K562 (cell line): ENCODE results near the gene VAC14. TPM values are rescaled to one million over a fixed set of nuclear protein-coding genes. Genes with fewer than 3 reads are reported as not detected.

Experiments used
- CHCHD3 ChIP-seq: fragments of 250-450 bp; sonication (Bioruptor Pico); IDR thresholded peaks from 2 replicates; pipeline ENCODE4 v2.1.2; 2022; ENCODE audit warnings: mild to moderate bottlenecking
- E2F3 ChIP-seq: fragments of 250-450 bp; sonication (Bioruptor Pico); IDR thresholded peaks from 2 replicates; pipeline ENCODE4 v1.4.0; 2020; ENCODE audit warnings: mild to moderate bottlenecking
- FOXK2 ChIP-seq, 2 experiments: fragments of 450-650 bp; IDR thresholded peaks in 1 of 2; conservative IDR thresholded peaks in 1 of 2; 2 replicates each; pipeline ENCODE4 v1.6.1; 2016; ENCODE audit warnings: low read depth in 2 of 2, mild to moderate bottlenecking in 1 of 2
- NELFE ChIP-seq: IDR thresholded peaks from 2 replicates; pipeline ENCODE4 v1.6.1; 2011; ENCODE audit warnings: mild to moderate bottlenecking; ENCODE audit not compliant: insufficient read depth, insufficient read length
- PTBP1 ChIP-seq: fragments of 200-400 bp; formaldehyde crosslinking; IDR thresholded peaks from 2 replicates; pipeline ENCODE4 v1.6.1; 2017; ENCODE audit warnings: low read depth, low read length
- SMC3 ChIP-seq: conservative IDR thresholded peaks from 2 replicates; pipeline ENCODE4 v1.6.1; 2011; ENCODE audit warnings: low read depth, low read length, improper control_type of control experiment; ENCODE audit not compliant: insufficient read depth
- TBP ChIP-seq: optimal IDR thresholded peaks from 2 replicates; pipeline ENCODE3; 2011; ENCODE audit warnings: low read depth, low read length, improper control_type of control experiment
- YBX1 ChIP-seq: fragments of 450-650 bp; IDR thresholded peaks from 2 replicates; pipeline ENCODE4 v1.7.1; 2016; ENCODE audit warnings: mild to moderate bottlenecking
- ZFX ChIP-seq: sonication (generic); formaldehyde crosslinking; IDR thresholded peaks from 2 replicates; pipeline ENCODE4 v1.8.0; 2022; ENCODE audit warnings: mild to moderate bottlenecking, missing genetic modification reagents, moderate library complexity
- ZKSCAN8 ChIP-seq: fragments of 200-800 bp; sonication (Bioruptor generic); IDR thresholded peaks from 2 replicates; pipeline ENCODE4 v1.6.1; 2016; ENCODE audit warnings: missing genetic modification characterization, missing compliant biosample characterization
- ZNF263 ChIP-seq: sonication (generic); formaldehyde crosslinking; IDR thresholded peaks from 2 replicates; pipeline ENCODE4 v1.8.0; 2022; ENCODE audit warnings: mild to moderate bottlenecking, missing genetic modification reagents, borderline replicate concordance
- ZNF316 ChIP-seq: fragments of 450-650 bp; IDR thresholded peaks from 2 replicates; pipeline ENCODE4 v1.6.1; 2016
- polyA plus RNA-seq, 8 experiments: library from polyadenylated mRNA; depleted of rRNA in 4 of 8; stranded (reverse) in 5 of 8; unstranded in 3 of 8; fragments of >200 nt; fragmentation: Nextera tagmentation in 2 of 8; fragmentation: Illumina TruSeq in 1 of 8; extraction: Ambion mirVana in 2 of 8; extraction: Trizol in 1 of 8; gene quantifications; 2 replicates each; pipeline versions ENCODE4 v1.2.1 to v1.2.3, GENCODE V29; 2011 to 2014; ENCODE audit warnings: inconsistent platforms in 1 of 8, missing spikeins in 1 of 8
- total RNA-seq, 7 experiments: library from RNA; depleted of rRNA in 6 of 7; stranded (reverse); fragments of >200 nt in 6 of 7; fragmentation: Illumina TruSeq in 2 of 7; extraction: Trizol in 2 of 7; gene quantifications; 2 replicates each; pipeline versions ENCODE4 v1.2.1 to v1.2.3, GENCODE V29; 2011 to 2021; ENCODE audit warnings: low replicate concordance in 1 of 7
- TF ChIP-seq, protein P1 (sequence below), 2 experiments: fragments of 450-650 bp; conservative IDR thresholded peaks; 2 replicates each; pipeline ENCODE4 v1.6.1; 2017; ENCODE audit warnings: mild to moderate bottlenecking in 2 of 2, moderate library complexity in 2 of 2
- TF ChIP-seq, protein P2 (sequence below): fragments of 250-450 bp; sonication (Bioruptor Pico); IDR thresholded peaks from 2 replicates; pipeline ENCODE4 v1.8.0; 2021; ENCODE audit warnings: mild to moderate bottlenecking, moderate library complexity
- TF ChIP-seq, protein P3 (sequence below): fragments of 200-800 bp; sonication (Bioruptor generic); IDR thresholded peaks from 2 replicates; pipeline ENCODE4 v1.6.1; 2016; ENCODE audit warnings: missing genetic modification characterization, missing compliant biosample characterization
- TF ChIP-seq, protein P4 (sequence below): fragments of 200-800 bp; sonication (Bioruptor generic); IDR thresholded peaks from 2 replicates; pipeline ENCODE4 v1.6.1; 2017; ENCODE audit warnings: missing genetic modification characterization, missing compliant biosample characterization
- TF ChIP-seq, protein P5 (sequence below): fragments of 450-650 bp; IDR thresholded peaks from 2 replicates; pipeline ENCODE4 v1.6.1; 2017; ENCODE audit warnings: antibody characterized with exemption

The VAC14 gene
- total and polyA plus RNA-seq, 9 of the 15 experiments (the other 6 are each of a cell fraction or from before 2014, with no cell fraction given), result 1.3 to 41.6 (median 26.6) TPM

DNA sequence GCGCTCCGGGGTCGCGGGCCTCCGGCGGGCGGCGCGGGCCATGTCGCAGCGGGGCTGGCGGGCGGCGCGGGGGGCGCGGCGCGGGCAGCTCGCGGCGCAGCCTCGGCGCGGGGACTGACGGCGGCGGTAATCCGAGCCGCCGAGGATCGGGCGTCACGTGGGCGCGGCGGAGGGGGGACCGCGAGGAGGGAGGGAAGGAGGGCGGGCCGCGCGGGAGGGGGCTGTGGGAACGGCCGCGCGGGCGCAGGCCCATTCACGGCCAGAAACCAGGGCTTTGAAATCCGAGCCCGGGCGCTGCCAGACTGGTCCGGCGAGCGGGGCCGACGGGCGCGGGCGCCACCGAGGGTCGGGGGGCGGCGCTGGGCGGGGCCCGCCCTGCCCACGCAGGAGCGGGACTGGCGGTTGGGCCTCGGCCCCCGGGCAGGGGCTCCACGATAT, 115.0 kb downstream of the VAC14 start, which contains the start of gene MTSS2 (continued):
- TF ChIP-seq, protein P1, sequence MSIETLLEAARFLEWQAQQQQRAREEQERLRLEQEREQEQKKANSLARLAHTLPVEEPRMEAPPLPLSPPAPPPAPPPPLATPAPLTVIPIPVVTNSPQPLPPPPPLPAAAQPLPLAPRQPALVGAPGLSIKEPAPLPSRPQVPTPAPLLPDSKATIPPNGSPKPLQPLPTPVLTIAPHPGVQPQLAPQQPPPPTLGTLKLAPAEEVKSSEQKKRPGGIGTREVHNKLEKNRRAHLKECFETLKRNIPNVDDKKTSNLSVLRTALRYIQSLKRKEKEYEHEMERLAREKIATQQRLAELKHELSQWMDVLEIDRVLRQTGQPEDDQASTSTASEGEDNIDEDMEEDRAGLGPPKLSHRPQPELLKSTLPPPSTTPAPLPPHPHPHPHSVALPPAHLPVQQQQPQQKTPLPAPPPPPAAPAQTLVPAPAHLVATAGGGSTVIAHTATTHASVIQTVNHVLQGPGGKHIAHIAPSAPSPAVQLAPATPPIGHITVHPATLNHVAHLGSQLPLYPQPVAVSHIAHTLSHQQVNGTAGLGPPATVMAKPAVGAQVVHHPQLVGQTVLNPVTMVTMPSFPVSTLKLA (conservative IDR thresholded peaks at IDR 0.05), result 0 out of 4 replicates have a peak, but pooled peaks of 1 of the 2 experiments have one; percentile 42
- TF ChIP-seq, protein P2, sequence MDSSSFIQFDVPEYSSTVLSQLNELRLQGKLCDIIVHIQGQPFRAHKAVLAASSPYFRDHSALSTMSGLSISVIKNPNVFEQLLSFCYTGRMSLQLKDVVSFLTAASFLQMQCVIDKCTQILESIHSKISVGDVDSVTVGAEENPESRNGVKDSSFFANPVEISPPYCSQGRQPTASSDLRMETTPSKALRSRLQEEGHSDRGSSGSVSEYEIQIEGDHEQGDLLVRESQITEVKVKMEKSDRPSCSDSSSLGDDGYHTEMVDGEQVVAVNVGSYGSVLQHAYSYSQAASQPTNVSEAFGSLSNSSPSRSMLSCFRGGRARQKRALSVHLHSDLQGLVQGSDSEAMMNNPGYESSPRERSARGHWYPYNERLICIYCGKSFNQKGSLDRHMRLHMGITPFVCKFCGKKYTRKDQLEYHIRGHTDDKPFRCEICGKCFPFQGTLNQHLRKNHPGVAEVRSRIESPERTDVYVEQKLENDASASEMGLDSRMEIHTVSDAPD, result no peak
- TF ChIP-seq ZNF316 (no peak), NELFE (no peak), TBP (peak; percentile 39), CHCHD3 (no peak), YBX1 (no peak), PTBP1 (no peak), ZKSCAN8 (CRISPR knock-in tag) (no peak), SMC3 (no peak), ZFX (peak; percentile 68), FOXK2 (conservative IDR thresholded peaks at IDR 0.05 in 1 of 2, IDR thresholded peaks at IDR 0.05 in 1 of 2; ENCODE audit: low read depth in 2 of 2) (no peak), E2F3 (no peak), ZNF263 (no peak)
- TF ChIP-seq, protein P3, sequence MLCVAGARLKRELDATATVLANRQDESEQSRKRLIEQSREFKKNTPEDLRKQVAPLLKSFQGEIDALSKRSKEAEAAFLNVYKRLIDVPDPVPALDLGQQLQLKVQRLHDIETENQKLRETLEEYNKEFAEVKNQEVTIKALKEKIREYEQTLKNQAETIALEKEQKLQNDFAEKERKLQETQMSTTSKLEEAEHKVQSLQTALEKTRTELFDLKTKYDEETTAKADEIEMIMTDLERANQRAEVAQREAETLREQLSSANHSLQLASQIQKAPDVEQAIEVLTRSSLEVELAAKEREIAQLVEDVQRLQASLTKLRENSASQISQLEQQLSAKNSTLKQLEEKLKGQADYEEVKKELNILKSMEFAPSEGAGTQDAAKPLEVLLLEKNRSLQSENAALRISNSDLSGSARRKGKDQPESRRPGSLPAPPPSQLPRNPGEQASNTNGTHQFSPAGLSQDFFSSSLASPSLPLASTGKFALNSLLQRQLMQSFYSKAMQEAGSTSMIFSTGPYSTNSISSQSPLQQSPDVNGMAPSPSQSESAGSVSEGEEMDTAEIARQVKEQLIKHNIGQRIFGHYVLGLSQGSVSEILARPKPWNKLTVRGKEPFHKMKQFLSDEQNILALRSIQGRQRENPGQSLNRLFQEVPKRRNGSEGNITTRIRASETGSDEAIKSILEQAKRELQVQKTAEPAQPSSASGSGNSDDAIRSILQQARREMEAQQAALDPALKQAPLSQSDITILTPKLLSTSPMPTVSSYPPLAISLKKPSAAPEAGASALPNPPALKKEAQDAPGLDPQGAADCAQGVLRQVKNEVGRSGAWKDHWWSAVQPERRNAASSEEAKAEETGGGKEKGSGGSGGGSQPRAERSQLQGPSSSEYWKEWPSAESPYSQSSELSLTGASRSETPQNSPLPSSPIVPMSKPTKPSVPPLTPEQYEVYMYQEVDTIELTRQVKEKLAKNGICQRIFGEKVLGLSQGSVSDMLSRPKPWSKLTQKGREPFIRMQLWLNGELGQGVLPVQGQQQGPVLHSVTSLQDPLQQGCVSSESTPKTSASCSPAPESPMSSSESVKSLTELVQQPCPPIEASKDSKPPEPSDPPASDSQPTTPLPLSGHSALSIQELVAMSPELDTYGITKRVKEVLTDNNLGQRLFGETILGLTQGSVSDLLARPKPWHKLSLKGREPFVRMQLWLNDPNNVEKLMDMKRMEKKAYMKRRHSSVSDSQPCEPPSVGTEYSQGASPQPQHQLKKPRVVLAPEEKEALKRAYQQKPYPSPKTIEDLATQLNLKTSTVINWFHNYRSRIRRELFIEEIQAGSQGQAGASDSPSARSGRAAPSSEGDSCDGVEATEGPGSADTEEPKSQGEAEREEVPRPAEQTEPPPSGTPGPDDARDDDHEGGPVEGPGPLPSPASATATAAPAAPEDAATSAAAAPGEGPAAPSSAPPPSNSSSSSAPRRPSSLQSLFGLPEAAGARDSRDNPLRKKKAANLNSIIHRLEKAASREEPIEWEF (CRISPR knock-in tag), result no peak
- TF ChIP-seq, protein P4, sequence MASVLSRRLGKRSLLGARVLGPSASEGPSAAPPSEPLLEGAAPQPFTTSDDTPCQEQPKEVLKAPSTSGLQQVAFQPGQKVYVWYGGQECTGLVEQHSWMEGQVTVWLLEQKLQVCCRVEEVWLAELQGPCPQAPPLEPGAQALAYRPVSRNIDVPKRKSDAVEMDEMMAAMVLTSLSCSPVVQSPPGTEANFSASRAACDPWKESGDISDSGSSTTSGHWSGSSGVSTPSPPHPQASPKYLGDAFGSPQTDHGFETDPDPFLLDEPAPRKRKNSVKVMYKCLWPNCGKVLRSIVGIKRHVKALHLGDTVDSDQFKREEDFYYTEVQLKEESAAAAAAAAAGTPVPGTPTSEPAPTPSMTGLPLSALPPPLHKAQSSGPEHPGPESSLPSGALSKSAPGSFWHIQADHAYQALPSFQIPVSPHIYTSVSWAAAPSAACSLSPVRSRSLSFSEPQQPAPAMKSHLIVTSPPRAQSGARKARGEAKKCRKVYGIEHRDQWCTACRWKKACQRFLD, result no peak
- TF ChIP-seq, protein P5, sequence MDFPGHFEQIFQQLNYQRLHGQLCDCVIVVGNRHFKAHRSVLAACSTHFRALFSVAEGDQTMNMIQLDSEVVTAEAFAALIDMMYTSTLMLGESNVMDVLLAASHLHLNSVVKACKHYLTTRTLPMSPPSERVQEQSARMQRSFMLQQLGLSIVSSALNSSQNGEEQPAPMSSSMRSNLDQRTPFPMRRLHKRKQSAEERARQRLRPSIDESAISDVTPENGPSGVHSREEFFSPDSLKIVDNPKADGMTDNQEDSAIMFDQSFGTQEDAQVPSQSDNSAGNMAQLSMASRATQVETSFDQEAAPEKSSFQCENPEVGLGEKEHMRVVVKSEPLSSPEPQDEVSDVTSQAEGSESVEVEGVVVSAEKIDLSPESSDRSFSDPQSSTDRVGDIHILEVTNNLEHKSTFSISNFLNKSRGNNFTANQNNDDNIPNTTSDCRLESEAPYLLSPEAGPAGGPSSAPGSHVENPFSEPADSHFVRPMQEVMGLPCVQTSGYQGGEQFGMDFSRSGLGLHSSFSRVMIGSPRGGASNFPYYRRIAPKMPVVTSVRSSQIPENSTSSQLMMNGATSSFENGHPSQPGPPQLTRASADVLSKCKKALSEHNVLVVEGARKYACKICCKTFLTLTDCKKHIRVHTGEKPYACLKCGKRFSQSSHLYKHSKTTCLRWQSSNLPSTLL, result no peak
